ENCODE data around the gene BTBD7. TPM values are rescaled to one million over a fixed set of nuclear protein-coding genes. Genes with fewer than 3 reads are reported as not detected.

The BTBD7 gene
- total RNA-seq, 1 experiment from 2014 or later = 30.8 TPM

- Histone ChIP-seq H3K9me3 (ENCODE audit: control insufficient read depth in 1 of 2, insufficient read depth in 1 of 2, low read depth in 1 of 2, low read length in 2 of 2) (no peaks in the 10 kb centered on the region), H2AFZ (ENCODE audit: low read depth, low read length, poor library complexity, severe bottlenecking) (no peak overlapping the region), H3K36me3 (ENCODE audit: control insufficient read depth in 1 of 2, insufficient read depth in 2 of 2, low read length in 2 of 2) (peaks cover 6 to 8% of the 10 kb centered on the region in 2 experiments; a peak in 2 of 4 replicates), H3K27me3 (ENCODE audit: insufficient read depth, low read length) (no peaks in the 10 kb centered on the region), H3K9me2 (ENCODE audit: insufficient read depth) (no peaks in the 10 kb centered on the region), H3K4me3 (replicated peaks in 1 of 2; ENCODE audit: low read depth in 1 of 2, low read length in 2 of 2) (peak overlapping the region in 1 of 2 experiments; percentile 48; a peak in 2 of 4 replicates), H3K79me2 (ENCODE audit: insufficient read depth, low read length) (no peaks in the 10 kb centered on the region), H3K27ac (ENCODE audit: low read depth, low read length) (peak overlapping the region; percentile 7; the same call in 1 of the 2 replicates), H3K4me2 (ENCODE audit: low read length) (peak overlapping the region; percentile 76), H4K20me1 (ENCODE audit: insufficient read depth) (no peaks in the 10 kb centered on the region), H3K4me1 (ENCODE audit: control insufficient read depth in 1 of 2, insufficient read depth in 2 of 2, low read length in 2 of 2) (peaks cover 13 to 23% of the 10 kb centered on the region in 2 experiments), H3K9ac (ENCODE audit: low read length) (peak overlapping the region; percentile 31)
- ChIA-PET RAD21 (ENCODE audit: low non-redundant PET in 1 of 2, low total read pairs in 2 of 2, uncharacterized antibody in 2 of 2, unreplicated experiment in 2 of 2) (no interaction called here), POLR2A (no interaction called here), CTCF (interaction anchor here (1.1 to 1.3 kb wide), 2 partner anchors 127 to 296 kb away, joined by 4 read pairs; no protein-coding TSS in a partner anchor)
- no peak for DNase-seq (ENCODE audit: low read depth, low spot score)
- ATAC-seq = peak; percentile 33
- no TSS peak for BruUV-seq (replicated peaks)
- TF ChIP-seq POLR2AphosphoS5 (IDR thresholded peaks at IDR 0.05; ENCODE audit: low read depth, low read length) = no peak
- no peak for TF ChIP-seq YY1 (IDR thresholded peaks at IDR 0.05; ENCODE audit: extremely low read depth, insufficient replicate concordance, low read depth, low read length)
- TF ChIP-seq FOSL1 (IDR thresholded peaks at IDR 0.05; ENCODE audit: low read depth) = no peak
- no peak for TF ChIP-seq ELF1 (IDR thresholded peaks at IDR 0.05; ENCODE audit: borderline replicate concordance, low read depth)
- TF ChIP-seq CEBPB (IDR thresholded peaks at IDR 0.05; ENCODE audit: low read depth) = no peak
- no peak for TF ChIP-seq ZFX (IDR thresholded peaks at IDR 0.05)
- no peak for TF ChIP-seq ZNF274 (IDR thresholded peaks at IDR 0.05; ENCODE audit: low read depth, low read length)
- TF ChIP-seq ATF3 (IDR thresholded peaks at IDR 0.05) = no peak
- no peak for TF ChIP-seq CTCF (IDR thresholded peaks at IDR 0.05 in 2 of 3, conservative IDR thresholded peaks at IDR 0.05 in 1 of 3; ENCODE audit: borderline replicate concordance in 1 of 3, insufficient read depth in 1 of 3, low read depth in 2 of 3, low read length in 2 of 3)
- no peak for TF ChIP-seq SP1 (IDR thresholded peaks at IDR 0.05; ENCODE audit: low read depth)
- no peak for TF ChIP-seq POLR2A (IDR thresholded peaks at IDR 0.05; ENCODE audit: borderline replicate concordance, extremely low read depth, insufficient read depth, insufficient read length)
- TF ChIP-seq TCF7L2 (IDR thresholded peaks at IDR 0.05; ENCODE audit: borderline replicate concordance, extremely low read depth, insufficient read depth, insufficient read length) = no peak
- no peak for TF ChIP-seq SRF (IDR thresholded peaks at IDR 0.05; ENCODE audit: low read depth)
- no peak for TF ChIP-seq REST (IDR thresholded peaks at IDR 0.05; ENCODE audit: low read depth)
- TF ChIP-seq RAD21 (IDR thresholded peaks at IDR 0.05; ENCODE audit: low read depth) = no peak
- no peak for TF ChIP-seq JUND (IDR thresholded peaks at IDR 0.05)
- no peak for TF ChIP-seq EGR1 (IDR thresholded peaks at IDR 0.05; ENCODE audit: low read depth)
- TF ChIP-seq ZBTB33 (IDR thresholded peaks at IDR 0.05; ENCODE audit: extremely low read depth, insufficient replicate concordance, low read length) = no peak
- TF ChIP-seq MAX (IDR thresholded peaks at IDR 0.05) = no peak
- intact Hi-C loops (cut with micrococcal nuclease) = loop anchor here (5.0 kb wide), 2 partner anchors 377 to 492 kb away; no protein-coding TSS in a partner anchor
Measured at GRCh38 chr14:93240678-93241000, 92.2 kb downstream of the BTBD7 start.
